Right lobe of liver (tissue), 4 donors: ENCODE results near the gene TRA2B.

Experiments
- POLR2A ChIP-seq: fragments of 450-650 bp; IDR thresholded peaks from one replicate; pipeline ENCODE4 v1.6.1; 2017; ENCODE audit warnings: antibody characterized with exemption, mild to moderate bottlenecking
- TF ChIP-seq, protein P1 (sequence below), 4 donors: fragments of 200-600 bp in 3 of 4; fragments of 450-650 bp in 1 of 4; IDR thresholded peaks; one replicate each; pipeline versions ENCODE4 v1.5.1 to v1.8.0; 2016 to 2022; ENCODE audit warnings: antibody characterized with exemption in 4 of 4, mild to moderate bottlenecking in 2 of 4
- donor health status: DM: no; HTN: no; CAD: no.
- donor health status: DM: no; HTN: no; CAD: no.
- donor health status: DM: no; HTN: yes; CAD: no.

DNA sequence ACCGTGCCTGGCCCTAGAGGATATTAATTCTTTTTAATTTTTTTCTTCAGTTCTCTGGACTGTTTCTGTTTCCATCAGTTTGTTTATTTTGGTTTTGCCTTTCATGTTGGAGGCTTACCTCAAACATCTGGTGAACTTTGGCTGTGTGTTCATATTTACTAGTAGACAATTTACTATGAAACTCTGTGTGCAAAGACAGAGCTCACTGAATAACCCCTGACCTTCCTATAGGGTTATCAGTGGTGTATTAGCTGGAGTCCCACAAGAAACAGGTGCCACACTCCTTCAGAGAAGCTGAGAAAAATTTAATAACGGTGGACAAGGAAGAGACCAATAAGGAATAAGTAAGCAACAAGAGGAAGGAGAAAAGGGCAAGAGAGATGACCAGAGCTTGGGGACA lies 28.8 kb upstream of the TRA2B start:
- TF ChIP-seq POLR2A: no peak
- TF ChIP-seq, protein P1, sequence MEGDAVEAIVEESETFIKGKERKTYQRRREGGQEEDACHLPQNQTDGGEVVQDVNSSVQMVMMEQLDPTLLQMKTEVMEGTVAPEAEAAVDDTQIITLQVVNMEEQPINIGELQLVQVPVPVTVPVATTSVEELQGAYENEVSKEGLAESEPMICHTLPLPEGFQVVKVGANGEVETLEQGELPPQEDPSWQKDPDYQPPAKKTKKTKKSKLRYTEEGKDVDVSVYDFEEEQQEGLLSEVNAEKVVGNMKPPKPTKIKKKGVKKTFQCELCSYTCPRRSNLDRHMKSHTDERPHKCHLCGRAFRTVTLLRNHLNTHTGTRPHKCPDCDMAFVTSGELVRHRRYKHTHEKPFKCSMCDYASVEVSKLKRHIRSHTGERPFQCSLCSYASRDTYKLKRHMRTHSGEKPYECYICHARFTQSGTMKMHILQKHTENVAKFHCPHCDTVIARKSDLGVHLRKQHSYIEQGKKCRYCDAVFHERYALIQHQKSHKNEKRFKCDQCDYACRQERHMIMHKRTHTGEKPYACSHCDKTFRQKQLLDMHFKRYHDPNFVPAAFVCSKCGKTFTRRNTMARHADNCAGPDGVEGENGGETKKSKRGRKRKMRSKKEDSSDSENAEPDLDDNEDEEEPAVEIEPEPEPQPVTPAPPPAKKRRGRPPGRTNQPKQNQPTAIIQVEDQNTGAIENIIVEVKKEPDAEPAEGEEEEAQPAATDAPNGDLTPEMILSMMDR (IDR thresholded peaks at IDR 0.05): no peak
